Activated CD4-positive, alpha-beta T cell treated with anti-CD3 and anti-CD28 coated beads, Interleukin-2, amount 10 ng/mL, durations not matched to agents 24 days and 14 days (primary cell): Measurements from ENCODE around the gene TRIP13. TPM values are rescaled to one million over a fixed set of nuclear protein-coding genes. Genes with fewer than 3 reads are reported as not detected.
"Not testable (repeated sequence)": the region's sequence is repeated elsewhere in the genome, so short reads cannot be mapped to it uniquely, and the experiment has no call there.

ENCODE experiments used
- DNase-seq: peaks from one replicate; pipeline ENCODE4 v3.0.0; 2022
- H3K27ac Mint-ChIP-seq: one replicate; pipeline ENCODE4 v1.8.0; 2022; ENCODE audit warnings: mild to moderate bottlenecking, mixed read lengths
- H3K27me3 Mint-ChIP-seq: one replicate; pipeline ENCODE4 v1.8.0; 2022; ENCODE audit warnings: mixed read lengths
- H3K36me3 Mint-ChIP-seq: one replicate; pipeline ENCODE4 v1.8.0; 2022; ENCODE audit warnings: low read depth, mild to moderate bottlenecking, mixed read lengths
- H3K4me1 Mint-ChIP-seq: one replicate; pipeline ENCODE4 v1.8.0; 2021; ENCODE audit warnings: mixed read lengths
- H3K4me3 Mint-ChIP-seq: one replicate; pipeline ENCODE4 v1.8.0; 2022; ENCODE audit warnings: mild to moderate bottlenecking, moderate library complexity, mixed read lengths
- H3K9me3 Mint-ChIP-seq: one replicate; pipeline ENCODE4 v1.8.0; 2021; ENCODE audit warnings: mixed read lengths
- intact Hi-C: fragments of 100-400 bp; cut with micrococcal nuclease; formaldehyde crosslinking; loops from one replicate; pipeline ENCODE4 v1.15.1; 2023
- total RNA-seq: library from RNA; stranded (reverse); gene quantifications from 2 replicates; pipeline ENCODE4 v1.2.3, GENCODE V29; 2022

TRIP13 gene
- total RNA-seq, 1 donor from 2014 or later: 47.5 TPM

DNA sequence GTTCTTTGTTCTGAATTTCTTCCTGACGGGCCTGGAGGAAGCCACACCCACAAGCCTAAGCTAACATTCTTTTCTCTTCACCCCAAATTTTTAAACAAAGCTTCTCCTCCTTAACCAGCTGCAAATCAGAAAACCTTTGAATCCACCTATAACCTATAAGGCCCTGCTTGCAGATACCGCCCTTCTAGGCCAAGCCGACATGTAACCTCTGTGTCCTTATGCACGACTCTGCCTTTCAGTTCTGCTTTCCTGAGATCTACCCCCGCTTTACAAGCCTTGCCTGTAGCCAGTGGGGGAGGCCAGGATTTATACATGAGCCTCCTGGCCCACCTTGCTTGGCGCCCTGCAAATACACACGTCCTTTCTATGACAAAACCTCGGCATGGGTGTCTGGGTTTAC, 19.4 kb upstream of the TRIP13 start:
- no peaks in the 10 kb centered on the region for H3K9me3 Mint-ChIP-seq
- peaks cover 72% of the 10 kb centered on the region for H3K36me3 Mint-ChIP-seq
- no peaks in the 10 kb centered on the region for H3K4me1 Mint-ChIP-seq
- no peak for DNase-seq
- intact Hi-C loops: no loop called here
- H3K4me3 Mint-ChIP-seq: no peak overlapping the region
- H3K27me3 Mint-ChIP-seq: no peaks in the 10 kb centered on the region
- H3K27ac Mint-ChIP-seq: no peak overlapping the region

DNA sequence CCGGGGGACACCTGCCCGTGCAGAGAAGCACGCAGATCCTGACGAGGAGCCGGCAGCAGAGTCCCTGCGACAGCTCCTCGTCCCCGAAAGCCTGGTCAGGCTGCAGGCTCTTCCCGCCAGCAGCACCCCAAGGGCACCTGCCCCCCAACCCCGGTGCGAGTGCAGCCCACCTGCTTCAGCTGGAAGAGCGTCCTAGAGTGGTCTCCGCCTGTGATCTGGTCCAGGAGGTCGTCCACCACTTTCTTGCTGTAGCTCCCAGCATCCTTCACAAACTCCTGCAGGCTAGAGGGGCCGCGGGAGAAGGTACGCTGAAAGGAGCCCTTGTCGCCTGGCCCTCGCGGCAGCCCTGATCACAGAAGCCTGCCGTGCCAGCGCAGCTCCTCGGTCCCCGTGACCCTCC, 16.8 kb upstream of the TRIP13 start:
- Mint-ChIP-seq H3K36me3 (peaks cover 53% of the 10 kb centered on the region), H3K4me1 (no peaks in the 10 kb centered on the region), H3K4me3 (no peak overlapping the region), H3K9me3 (no peaks in the 10 kb centered on the region), H3K27ac (no peak overlapping the region), H3K27me3 (no peaks in the 10 kb centered on the region)
- intact Hi-C loops: no loop called here
- no peak for DNase-seq

DNA sequence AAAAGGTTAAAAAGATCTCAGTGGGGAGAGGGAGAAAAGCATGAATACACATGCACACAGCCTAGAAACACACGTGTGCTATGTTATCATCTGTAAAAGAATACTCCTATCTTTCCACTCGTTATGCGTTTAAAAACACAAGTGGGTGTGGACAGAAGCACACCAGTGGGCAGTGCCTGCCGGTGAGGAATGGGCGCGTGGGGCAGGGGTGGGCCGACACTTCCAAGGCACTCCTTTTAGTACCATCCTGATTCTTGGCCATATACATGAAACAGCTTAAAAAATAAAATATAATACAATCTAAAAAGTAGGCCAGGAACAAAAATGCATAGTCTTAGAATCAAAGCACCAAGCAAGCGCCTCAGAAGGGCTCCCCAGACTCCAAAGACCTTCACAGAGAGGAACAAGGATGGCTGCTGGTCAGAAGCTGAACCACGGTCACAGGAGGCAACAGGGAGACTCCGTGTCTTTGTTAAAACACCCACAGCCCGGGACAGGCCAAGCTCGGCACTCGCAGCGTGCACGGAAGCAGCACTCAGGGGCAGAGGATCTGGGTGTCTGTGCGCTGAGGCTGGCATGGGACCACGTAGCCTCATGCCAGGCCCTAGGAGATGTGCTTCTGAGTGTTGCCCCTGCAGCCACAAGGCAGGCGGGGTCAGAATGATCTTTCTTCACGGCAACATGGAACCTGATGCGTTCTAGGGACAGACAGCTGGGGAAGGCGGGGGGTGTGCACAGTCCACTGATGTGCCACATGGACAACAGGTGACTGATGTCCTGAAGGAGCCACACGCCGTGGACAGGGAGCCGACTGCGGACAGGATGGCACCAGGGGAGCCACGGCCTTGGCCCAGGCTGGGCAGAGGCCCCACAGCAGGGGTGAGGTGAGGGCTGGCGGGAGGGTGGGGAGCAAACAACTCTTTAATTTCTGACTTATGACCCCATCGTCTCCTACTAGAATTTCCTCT, 16.0 kb upstream of the TRIP13 start:
- peaks cover 2% of the 10 kb centered on the region for H3K4me1 Mint-ChIP-seq
- no peak overlapping the region for H3K27ac Mint-ChIP-seq
- DNase-seq: no peak
- H3K4me3 Mint-ChIP-seq: no peak overlapping the region
- intact Hi-C loops: no loop called here
- no peaks in the 10 kb centered on the region for H3K27me3 Mint-ChIP-seq
- H3K36me3 Mint-ChIP-seq: peaks cover 54% of the 10 kb centered on the region
- H3K9me3 Mint-ChIP-seq: no peaks in the 10 kb centered on the region

DNA sequence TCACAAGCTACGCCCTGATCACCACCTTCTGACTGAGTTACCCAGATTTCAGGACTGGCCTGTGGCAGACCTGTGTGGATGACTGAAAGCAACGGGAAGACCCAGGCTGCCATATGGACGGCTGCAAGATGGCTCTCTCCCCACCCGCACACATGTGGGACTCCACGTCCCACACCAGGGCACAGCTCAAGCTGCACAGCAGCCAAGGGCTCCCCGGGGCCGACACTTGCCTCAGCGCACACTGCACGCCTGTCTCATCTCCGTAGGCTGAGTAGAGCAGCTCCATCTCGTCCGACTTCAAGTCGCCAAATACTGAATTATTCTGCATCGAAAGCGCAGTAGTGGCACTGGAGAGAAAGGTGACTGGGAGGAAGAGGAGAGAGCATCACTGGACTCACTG, 14.6 kb upstream of the TRIP13 start:
- H3K4me3 Mint-ChIP-seq: no peak overlapping the region
- H3K27ac Mint-ChIP-seq: no peak overlapping the region
- H3K9me3 Mint-ChIP-seq: peaks cover 12% of the 10 kb centered on the region
- peaks cover 15% of the 10 kb centered on the region for H3K4me1 Mint-ChIP-seq
- no peak for DNase-seq
- no peaks in the 10 kb centered on the region for H3K27me3 Mint-ChIP-seq
- H3K36me3 Mint-ChIP-seq: peaks cover 68% of the 10 kb centered on the region
- intact Hi-C loops: no loop called here

DNA sequence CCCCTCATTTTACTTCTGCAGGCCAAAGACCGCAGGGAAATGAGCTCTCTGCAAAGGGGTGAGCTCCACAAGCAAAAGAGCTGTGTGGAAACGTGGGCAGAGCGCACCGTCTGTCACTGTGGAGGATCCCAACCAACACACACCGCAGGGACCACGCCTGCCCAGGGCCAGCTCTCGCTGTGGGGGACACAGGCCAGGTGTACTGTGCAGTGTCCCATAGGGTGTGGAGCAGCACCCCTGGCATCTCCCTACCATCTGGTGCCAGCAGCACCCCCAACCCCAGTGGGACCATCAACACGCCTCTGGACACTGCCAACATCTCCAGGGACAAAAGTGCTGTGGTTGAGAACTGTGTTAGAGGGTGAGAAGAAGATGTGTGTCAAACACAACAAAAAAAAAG, 14.0 kb upstream of the TRIP13 start:
- H3K4me3 Mint-ChIP-seq, DNase-seq, H3K27ac Mint-ChIP-seq, H3K27me3 Mint-ChIP-seq, intact Hi-C loops: not testable (repeated sequence)
- H3K4me1 Mint-ChIP-seq: peaks cover 15% of the 10 kb centered on the region
- H3K36me3 Mint-ChIP-seq: peaks cover 67% of the 10 kb centered on the region
- H3K9me3 Mint-ChIP-seq: peaks cover 12% of the 10 kb centered on the region

DNA sequence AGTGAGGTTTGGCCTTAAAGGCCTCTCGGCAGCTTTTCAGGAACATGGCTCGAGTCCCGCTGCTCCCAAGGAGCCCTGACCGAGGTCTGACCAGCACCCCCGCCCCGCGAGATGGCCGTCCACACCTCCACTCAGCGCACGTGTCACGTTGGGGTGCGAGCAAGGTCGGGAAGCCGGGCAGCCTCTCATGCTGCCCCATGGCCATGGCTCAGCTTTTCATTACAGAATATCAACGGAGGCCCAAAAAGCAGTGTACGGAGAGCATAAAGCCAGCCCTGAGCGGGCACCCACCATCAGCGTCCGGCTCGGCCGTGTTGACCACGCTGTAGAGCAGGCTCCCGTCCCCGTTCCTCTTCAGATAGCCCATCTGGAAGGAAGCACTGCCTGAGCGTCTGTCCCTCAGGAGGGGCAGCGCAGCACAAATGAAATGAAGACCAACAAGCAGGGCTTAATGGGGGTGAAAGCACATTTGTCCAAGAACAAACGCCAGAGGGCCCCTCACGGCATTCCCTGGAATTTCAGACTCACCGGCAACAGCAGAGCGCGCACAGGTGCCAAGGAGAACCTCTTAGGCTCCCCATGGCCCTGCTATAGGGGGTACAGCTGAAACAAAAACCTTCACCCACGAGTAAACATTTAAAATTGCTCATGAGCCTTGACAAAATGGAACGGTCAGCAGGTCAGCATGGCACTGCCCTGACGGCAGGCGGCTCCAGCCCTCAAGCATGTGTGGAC, 11.7 kb upstream of the TRIP13 start:
- intact Hi-C loops: no loop called here
- no peak for DNase-seq
- Mint-ChIP-seq H3K27me3 (no peaks in the 10 kb centered on the region), H3K4me3 (no peak overlapping the region), H3K36me3 (peaks cover 72% of the 10 kb centered on the region), H3K9me3 (peaks cover 12% of the 10 kb centered on the region), H3K4me1 (peaks cover 15% of the 10 kb centered on the region), H3K27ac (no peak overlapping the region)

DNA sequence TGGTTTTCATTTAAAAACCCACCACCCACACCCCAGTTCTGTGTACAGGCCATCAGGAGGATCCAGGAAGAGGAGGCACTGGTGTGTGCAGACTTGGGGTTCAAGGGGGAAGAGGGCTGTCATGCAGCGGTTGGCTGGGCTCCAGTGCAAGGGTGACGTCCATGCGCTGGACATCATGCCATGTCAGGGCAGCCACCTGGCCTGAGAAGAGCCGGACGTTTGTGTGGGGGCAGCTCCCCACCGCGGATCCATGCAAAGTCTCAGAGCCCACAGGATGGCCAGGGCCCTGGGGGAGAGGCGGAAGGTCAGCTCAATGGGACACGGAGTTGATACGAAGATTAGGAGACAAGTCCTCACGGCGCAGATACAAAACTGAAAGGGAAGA, 11.1 kb upstream of the TRIP13 start:
- DNase-seq: no peak
- Mint-ChIP-seq H3K4me3 (no peak overlapping the region), H3K27me3 (no peaks in the 10 kb centered on the region), H3K4me1 (peaks cover 15% of the 10 kb centered on the region), H3K27ac (no peak overlapping the region), H3K9me3 (peaks cover 12% of the 10 kb centered on the region), H3K36me3 (peaks cover 73% of the 10 kb centered on the region)
- intact Hi-C loops: no loop called here

DNA sequence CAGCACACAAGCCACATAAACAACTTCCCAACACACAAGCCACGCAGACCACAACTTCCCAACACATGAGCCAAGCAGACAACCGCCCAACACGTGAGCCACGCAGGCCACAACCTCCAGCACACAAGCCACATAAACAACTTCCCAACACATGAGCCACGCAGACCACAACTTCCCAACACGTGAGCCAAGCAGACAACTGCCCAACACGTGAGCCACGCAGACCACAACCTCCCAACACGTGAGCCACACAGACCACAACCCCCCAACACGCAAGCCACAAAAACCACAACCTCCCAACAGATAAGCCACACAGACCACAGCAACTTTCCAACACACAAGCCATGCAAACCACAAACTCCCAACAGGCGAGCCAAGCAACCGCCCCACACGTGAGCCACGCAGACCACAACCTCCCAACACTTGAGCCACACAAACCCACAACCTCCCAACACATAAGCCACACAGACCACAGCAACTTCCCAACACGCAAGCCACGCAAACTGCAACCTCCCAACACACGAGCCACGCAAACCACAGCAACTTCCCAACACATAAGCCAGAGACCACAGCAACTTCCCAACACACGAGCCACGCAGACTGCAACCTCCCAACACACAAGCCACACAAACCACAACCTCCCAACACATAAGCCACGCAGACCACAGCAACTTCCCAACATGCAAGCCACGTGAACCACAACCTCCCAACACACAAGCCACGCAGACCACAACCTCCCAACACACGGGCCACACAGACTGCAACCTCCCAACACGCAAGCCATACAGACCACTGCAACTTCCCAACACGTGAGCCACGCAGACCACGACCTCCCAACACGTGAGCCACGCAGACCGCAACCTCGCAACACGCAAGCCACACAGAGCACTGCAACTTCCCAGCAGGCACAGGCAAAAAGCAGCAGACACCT, 10.2 kb upstream of the TRIP13 start:
- Mint-ChIP-seq H3K36me3 (peaks cover 75% of the 10 kb centered on the region), H3K27me3 (no peaks in the 10 kb centered on the region), H3K4me3 (peak overlapping the region; percentile 2), H3K9me3 (peaks cover 12% of the 10 kb centered on the region), H3K4me1 (peaks cover 15% of the 10 kb centered on the region), H3K27ac (peak overlapping the region; percentile 65)
- DNase-seq: no peak
- intact Hi-C loops: no loop called here

DNA sequence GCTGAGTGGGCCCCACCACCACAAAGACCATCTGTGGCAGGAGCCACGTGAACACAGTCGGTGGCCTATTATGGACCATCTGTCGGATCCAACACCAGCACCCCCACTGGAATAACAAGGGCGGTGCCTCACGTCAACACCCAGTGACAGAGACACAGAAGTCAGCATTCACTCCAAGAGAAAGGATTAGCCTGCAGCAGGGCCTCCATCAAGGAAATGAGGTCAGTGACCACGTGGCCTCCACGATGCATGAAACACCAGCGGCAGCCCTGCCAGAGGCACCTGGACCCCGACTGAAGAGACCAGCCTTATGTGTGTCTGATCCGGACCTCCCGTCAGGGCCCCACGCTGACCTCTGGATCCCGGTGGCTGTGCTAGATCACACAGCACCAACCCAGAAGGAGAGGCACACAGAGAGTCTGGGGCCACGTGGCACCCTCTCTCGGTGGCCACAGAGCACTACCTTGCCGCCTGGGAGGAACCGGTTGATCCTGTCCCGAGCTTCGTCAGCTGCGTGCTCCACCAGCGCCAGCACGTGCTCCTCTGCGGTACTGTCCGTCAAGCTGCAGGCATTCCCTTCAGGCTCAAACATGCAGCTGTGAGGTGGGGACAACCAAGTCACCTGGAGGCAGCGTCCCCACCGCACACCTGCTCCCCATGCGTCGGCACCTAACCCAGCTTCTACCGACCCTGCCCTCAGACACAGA, 9.1 kb upstream of the TRIP13 start:
- H3K4me3 Mint-ChIP-seq: no peak overlapping the region
- DNase-seq: no peak
- H3K27me3 Mint-ChIP-seq: no peaks in the 10 kb centered on the region
- H3K36me3 Mint-ChIP-seq: peaks cover 79% of the 10 kb centered on the region
- peaks cover 12% of the 10 kb centered on the region for H3K9me3 Mint-ChIP-seq
- intact Hi-C loops: no loop called here
- H3K4me1 Mint-ChIP-seq: peaks cover 17% of the 10 kb centered on the region
- H3K27ac Mint-ChIP-seq: peak overlapping the region; percentile 65

DNA sequence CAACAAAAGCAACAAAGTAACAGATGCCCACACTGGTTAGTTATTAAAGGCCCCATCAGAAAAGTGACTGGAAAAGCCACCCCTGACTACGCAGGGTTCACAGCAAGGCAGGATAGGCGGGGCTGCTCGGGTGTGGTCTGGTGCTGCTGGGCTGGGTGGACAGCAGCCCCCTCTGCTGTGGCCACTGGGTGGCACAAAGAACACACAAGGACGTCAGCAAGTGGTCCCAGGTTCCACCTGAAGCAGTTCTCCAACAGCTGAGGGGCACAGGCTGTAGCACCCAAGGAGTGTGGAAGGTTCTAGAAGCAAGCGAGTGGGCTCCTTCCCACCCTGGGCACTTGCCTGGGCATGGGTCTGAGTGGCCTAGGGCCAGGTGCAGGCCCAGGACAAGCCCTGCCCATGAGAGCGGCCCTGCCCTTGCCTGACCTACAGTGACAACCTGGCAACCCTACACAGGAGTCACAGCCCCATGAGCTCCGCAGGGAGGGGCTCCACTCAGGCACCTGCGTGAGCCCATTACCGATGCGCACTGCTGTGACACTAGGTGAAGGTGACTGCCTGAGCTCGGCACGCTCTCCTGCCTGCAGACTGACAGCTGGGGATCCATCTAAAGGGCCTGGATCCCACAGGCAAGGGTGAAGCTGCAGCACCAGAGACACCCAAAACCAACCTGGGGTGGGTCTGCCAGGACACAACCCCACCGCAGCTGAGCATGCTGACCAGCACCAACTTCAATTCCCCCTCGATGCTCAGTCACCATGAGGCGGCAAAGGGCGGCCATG, 8.1 kb upstream of the TRIP13 start:
- peaks cover 17% of the 10 kb centered on the region for H3K4me1 Mint-ChIP-seq
- peaks cover 12% of the 10 kb centered on the region for H3K9me3 Mint-ChIP-seq
- H3K4me3 Mint-ChIP-seq: no peak overlapping the region
- H3K36me3 Mint-ChIP-seq: peaks cover 88% of the 10 kb centered on the region
- intact Hi-C loops: no loop called here
- no peak for DNase-seq
- H3K27me3 Mint-ChIP-seq: no peaks in the 10 kb centered on the region
- H3K27ac Mint-ChIP-seq: no peak overlapping the region

DNA sequence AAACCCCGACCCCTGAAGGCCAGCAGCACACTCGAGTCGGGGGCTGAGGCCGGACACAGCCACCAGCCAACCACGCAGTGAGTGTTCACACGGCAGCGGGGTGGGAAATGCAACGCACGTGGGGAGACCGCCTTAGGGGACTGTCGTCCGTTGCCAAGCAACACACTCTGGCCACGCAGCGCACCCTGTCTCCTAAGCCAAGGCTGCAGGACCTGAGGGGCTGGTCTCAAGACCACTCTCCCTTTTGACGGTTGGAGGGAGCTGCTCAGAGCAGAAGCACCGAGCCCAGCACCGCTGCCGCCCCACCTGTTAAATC, 7.6 kb upstream of the TRIP13 start:
- intact Hi-C loops: no loop called here

DNA sequence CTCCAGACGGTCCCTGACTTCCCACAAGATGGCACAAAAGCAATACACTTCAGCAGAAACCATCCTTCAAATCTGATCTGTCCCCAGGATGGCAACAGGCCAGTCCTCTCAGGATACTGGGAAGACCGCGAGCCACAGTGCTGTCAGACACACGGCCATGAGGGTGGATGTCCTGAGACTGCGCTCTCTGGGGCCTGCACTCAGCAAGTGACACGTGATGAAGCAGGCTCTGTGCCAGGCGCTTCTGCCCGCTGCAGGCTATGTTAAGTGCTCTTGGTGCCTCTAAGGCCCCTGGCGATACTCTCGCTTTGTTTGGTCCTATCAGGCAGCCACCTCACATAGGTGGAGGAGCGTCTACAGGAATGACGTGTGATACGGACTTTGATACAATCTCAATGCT, 7.2 kb upstream of the TRIP13 start:
- Mint-ChIP-seq H3K27me3 (no peaks in the 10 kb centered on the region), H3K9me3 (peaks cover 12% of the 10 kb centered on the region), H3K4me3 (no peak overlapping the region), H3K36me3 (peaks cover 95% of the 10 kb centered on the region), H3K27ac (no peak overlapping the region), H3K4me1 (peaks cover 19% of the 10 kb centered on the region)
- intact Hi-C loops: no loop called here
- no peak for DNase-seq

More for the DNA sequence above, 7.6 kb upstream of the TRIP13 start:
- Mint-ChIP-seq H3K27me3 (no peaks in the 10 kb centered on the region), H3K4me1 (peaks cover 19% of the 10 kb centered on the region), H3K4me3 (no peak overlapping the region), H3K9me3 (peaks cover 12% of the 10 kb centered on the region), H3K36me3 (peaks cover 92% of the 10 kb centered on the region), H3K27ac (no peak overlapping the region)
- DNase-seq: no peak

DNA sequence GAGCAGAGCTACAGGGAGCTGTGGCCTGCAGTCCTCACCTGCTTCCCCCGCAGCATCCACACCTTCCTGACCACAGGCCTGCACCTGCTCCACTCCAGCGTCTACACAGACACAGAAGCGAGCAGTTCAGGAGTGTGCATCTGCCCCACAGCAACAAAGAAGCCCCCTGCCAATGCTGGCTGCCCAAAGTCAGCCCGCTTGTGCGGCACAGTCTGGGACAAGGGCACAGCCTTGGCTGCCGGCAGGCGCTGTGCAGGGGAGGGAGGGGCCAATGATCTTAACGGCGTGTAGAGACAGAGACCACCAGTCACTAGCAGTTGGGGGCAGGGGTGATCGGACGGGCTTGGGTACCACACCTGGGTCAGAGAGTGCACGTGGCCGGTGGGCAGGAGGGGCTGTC, 6.6 kb upstream of the TRIP13 start:
- peaks cover 95% of the 10 kb centered on the region for H3K36me3 Mint-ChIP-seq
- no peak overlapping the region for H3K4me3 Mint-ChIP-seq
- intact Hi-C loops: no loop called here
- no peak overlapping the region for H3K27ac Mint-ChIP-seq
- peaks cover 12% of the 10 kb centered on the region for H3K9me3 Mint-ChIP-seq
- H3K27me3 Mint-ChIP-seq: no peaks in the 10 kb centered on the region
- H3K4me1 Mint-ChIP-seq: peaks cover 19% of the 10 kb centered on the region
- DNase-seq: no peak
